Fibroblast of skin of back (primary cell): ENCODE results near the gene MAD1L1.
A peak's percentile ranks its signal among the peaks of the same experiment; 100 is the strongest.

ENCODE experiments used
- DNase-seq: peaks from one replicate; pipeline ENCODE4 v3.0.0-alpha.2; 2013

MAD1L1 gene

GRCh38 chr7:2114052-2114451 is 118.7 kb downstream of the MAD1L1 start:
- DNase-seq = peak; percentile 63

- no peak for DNase-seq
Measured at GRCh38 chr7:2112261-2113198, 120.2 kb downstream of the MAD1L1 start.

GRCh38 chr7:2111568-2111967 is 121.2 kb downstream of the MAD1L1 start:
- no peak for DNase-seq

GRCh38 chr7:2110610-2111396 is 121.9 kb downstream of the MAD1L1 start:
- peak; percentile 57 for DNase-seq

GRCh38 chr7:2109936-2110609 is 122.7 kb downstream of the MAD1L1 start:
- DNase-seq = peak; percentile 98

GRCh38 chr7:2109251-2109872 is 123.4 kb downstream of the MAD1L1 start:
- DNase-seq = peak; percentile 62

- DNase-seq = peak; percentile 56
Measured at GRCh38 chr7:2108501-2109250, 124.1 kb downstream of the MAD1L1 start.

GRCh38 chr7:2108071-2108455 is 124.7 kb downstream of the MAD1L1 start:
- no peak for DNase-seq

GRCh38 chr7:2107386-2108070 is 125.2 kb downstream of the MAD1L1 start:
- DNase-seq = peak; percentile 21

GRCh38 chr7:2106924-2107323 is 125.8 kb downstream of the MAD1L1 start:
- peak; percentile 62 for DNase-seq

- DNase-seq = no peak
Measured at GRCh38 chr7:2106440-2106839, 126.3 kb downstream of the MAD1L1 start.

- DNase-seq = no peak
Measured at GRCh38 chr7:2105917-2106316, 126.8 kb downstream of the MAD1L1 start.

GRCh38 chr7:2105280-2105679 is 127.5 kb downstream of the MAD1L1 start:
- no peak for DNase-seq

- no peak for DNase-seq
Measured at GRCh38 chr7:2104716-2105115, 128.0 kb downstream of the MAD1L1 start.

- DNase-seq = peak; percentile 92
Measured at GRCh38 chr7:2104107-2104710, 128.5 kb downstream of the MAD1L1 start.

GRCh38 chr7:2103071-2103898 is 129.5 kb downstream of the MAD1L1 start:
- DNase-seq = no peak

- no peak for DNase-seq
Measured at GRCh38 chr7:2102375-2102723, 130.4 kb downstream of the MAD1L1 start.

- DNase-seq = no peak
Measured at GRCh38 chr7:2101630-2102374, 130.9 kb downstream of the MAD1L1 start.
